Mesothelial cell of epicardium (in vitro differentiated cells): ENCODE measurements around the gene SURF4. TPM values are rescaled to one million over a fixed set of nuclear protein-coding genes. Genes with fewer than 3 reads are reported as not detected.
"Not testable (repeated sequence)": the region's sequence is repeated elsewhere in the genome, so short reads cannot be mapped to it uniquely, and the experiment has no call there.

Experiments
- DNase-seq, 2 experiments: peaks; one replicate each; pipeline ENCODE4 v3.0.0; 2021; ENCODE audit warnings: low spot score in 2 of 2; ENCODE audit not compliant: unreplicated experiment in 2 of 2
- H3K27ac Mint-ChIP-seq: 2 replicates; pipeline ENCODE4 v1.8.0; 2021; ENCODE audit warnings: mixed read lengths
- H3K27me3 Mint-ChIP-seq: 2 replicates; pipeline ENCODE4 v1.8.0; 2021; ENCODE audit warnings: low read depth, mixed read lengths
- H3K36me3 Mint-ChIP-seq: 2 replicates; pipeline ENCODE4 v1.8.0; 2021; ENCODE audit warnings: mixed read lengths
- H3K4me1 Mint-ChIP-seq: 2 replicates; pipeline ENCODE4 v1.8.0; 2021; ENCODE audit warnings: mixed read lengths
- H3K4me3 Mint-ChIP-seq: 2 replicates; pipeline ENCODE4 v1.8.0; 2021; ENCODE audit warnings: mild to moderate bottlenecking, moderate library complexity, mixed read lengths
- H3K9me3 Mint-ChIP-seq: 2 replicates; pipeline ENCODE4 v1.8.0; 2021; ENCODE audit warnings: mixed read lengths
- total RNA-seq: library from RNA; stranded (reverse); gene quantifications from 3 replicates; pipeline ENCODE4 v1.2.1, GENCODE V29; 2021
- TF ChIP-seq, protein P1 (sequence below): fragments of 200-600 bp; sonication (generic); IDR thresholded peaks from one replicate; pipeline ENCODE4 v1.5.0; 2021; ENCODE audit warnings: antibody characterized with exemption; ENCODE audit not compliant: unreplicated experiment

The SURF4 gene
- total RNA-seq, 1 donor from 2014 or later, result 147 TPM

DNA sequence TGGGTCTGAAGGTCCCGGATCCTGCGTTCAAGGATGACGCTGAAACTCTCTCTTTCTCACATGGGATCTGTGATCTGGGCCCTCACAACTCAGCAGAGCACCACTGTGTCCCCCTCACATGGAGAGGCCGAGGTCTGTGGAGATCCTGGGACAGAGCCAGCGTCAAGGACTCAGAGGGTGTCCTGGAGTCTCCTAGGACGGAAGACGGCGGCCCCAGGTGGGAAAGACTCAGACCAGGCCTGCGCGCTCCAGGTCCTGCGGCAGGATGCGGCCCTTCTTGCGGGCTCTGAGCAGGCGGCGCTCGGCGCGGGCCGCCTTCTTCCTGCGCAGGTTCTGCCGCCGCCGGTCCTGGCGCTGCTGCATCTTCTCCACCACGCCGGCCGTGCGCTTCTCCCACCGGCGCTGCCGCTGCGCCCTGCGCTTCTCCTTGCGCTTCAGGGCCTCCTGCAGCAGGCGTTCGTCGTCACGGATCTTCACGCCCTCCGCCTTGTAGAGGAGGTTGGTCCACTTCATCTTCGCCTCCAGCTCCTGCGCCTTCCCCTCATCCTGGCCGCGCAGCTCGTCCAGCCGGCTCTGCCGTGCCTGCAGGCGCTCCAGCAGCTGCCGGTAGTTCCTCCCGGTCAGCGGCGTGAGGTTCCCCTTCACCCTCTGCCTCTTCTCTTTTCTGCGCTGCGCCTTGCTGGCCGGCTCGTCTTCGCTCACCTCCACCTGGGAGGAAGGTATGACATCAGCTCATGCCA lies 44.0 kb downstream of the SURF4 start:
- TF ChIP-seq, protein P1, sequence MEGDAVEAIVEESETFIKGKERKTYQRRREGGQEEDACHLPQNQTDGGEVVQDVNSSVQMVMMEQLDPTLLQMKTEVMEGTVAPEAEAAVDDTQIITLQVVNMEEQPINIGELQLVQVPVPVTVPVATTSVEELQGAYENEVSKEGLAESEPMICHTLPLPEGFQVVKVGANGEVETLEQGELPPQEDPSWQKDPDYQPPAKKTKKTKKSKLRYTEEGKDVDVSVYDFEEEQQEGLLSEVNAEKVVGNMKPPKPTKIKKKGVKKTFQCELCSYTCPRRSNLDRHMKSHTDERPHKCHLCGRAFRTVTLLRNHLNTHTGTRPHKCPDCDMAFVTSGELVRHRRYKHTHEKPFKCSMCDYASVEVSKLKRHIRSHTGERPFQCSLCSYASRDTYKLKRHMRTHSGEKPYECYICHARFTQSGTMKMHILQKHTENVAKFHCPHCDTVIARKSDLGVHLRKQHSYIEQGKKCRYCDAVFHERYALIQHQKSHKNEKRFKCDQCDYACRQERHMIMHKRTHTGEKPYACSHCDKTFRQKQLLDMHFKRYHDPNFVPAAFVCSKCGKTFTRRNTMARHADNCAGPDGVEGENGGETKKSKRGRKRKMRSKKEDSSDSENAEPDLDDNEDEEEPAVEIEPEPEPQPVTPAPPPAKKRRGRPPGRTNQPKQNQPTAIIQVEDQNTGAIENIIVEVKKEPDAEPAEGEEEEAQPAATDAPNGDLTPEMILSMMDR, result no peak
- Mint-ChIP-seq H3K36me3 (peaks cover 30% of the 10 kb centered on the region), H3K27me3 (no peaks in the 10 kb centered on the region), H3K4me1 (peaks cover 6% of the 10 kb centered on the region), H3K4me3 (no peak overlapping the region), H3K9me3 (peaks cover 10% of the 10 kb centered on the region), H3K27ac (no peak overlapping the region)
- DNase-seq, result no peak

DNA sequence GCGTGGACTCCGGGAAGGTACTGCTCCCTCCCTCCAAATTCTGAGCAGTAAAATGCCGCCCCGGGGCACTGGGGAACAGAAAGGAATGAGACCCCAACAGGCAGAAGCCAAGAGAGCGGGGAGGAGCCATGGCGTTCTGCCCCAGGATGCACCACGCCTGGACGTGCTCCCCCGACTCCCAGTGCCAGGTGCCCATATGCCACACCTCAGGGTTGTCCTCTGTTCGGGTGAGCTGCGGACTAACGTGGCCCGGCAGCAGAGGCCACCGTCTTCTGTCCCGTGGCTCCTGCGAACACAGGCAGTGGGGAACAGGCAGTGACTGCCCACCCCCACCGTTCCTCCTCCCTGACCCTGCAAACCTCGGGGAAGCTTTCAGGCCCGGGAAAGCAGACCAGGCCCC lies 44.6 kb downstream of the SURF4 start:
- H3K27me3 Mint-ChIP-seq, result no peaks in the 10 kb centered on the region

DNA sequence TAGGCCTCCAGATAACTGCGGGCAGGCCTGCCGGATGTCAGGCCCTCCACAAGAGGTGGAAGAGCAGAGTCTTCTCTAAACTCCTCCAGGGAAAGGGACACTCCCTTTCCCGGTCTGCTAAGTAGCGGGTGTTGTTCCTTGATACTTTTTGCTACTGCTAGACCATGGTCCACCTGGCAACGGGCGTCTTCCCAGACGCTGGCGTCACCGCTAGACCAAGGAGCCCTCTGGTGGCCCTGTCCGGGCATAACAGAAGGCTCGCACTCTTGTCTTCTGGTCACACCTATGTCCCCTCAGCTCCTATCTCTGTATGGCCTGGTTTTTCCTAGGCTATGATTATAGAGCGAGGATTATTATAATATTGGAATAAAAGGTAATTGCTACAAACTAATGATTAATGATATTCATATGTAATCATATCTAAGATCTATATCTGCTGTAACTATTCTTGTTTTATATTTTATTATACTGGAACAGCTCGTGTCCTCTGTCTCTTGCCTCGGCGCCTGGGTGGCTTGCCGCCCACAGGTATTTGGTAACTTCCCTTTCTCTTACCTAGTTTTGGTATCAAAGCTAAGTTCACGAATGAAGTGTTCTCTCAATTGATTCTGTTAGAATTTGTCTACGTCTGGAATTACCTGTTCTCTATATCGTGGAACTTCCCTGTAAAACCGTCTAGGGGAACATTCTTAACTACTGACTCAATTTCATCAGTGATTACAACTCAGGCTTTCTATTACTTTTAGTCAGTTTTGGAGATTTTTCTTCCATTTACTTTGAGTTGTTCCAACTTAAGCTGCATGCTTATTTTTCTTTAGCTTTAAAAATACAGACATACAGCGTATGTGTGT lies 46.3 kb downstream of the SURF4 start:
- Mint-ChIP-seq H3K36me3 (peaks cover 30% of the 10 kb centered on the region), H3K9me3 (peaks cover 20% of the 10 kb centered on the region), H3K27ac (peak overlapping the region; percentile 58)
- TF ChIP-seq, protein P1, result peak; percentile 40
- DNase-seq, H3K4me1 Mint-ChIP-seq, H3K4me3 Mint-ChIP-seq, H3K27me3 Mint-ChIP-seq: not testable (repeated sequence)

More for the DNA sequence above, 44.6 kb downstream of the SURF4 start:
- Mint-ChIP-seq H3K9me3 (peaks cover 10% of the 10 kb centered on the region), H3K4me1 (peaks cover 6% of the 10 kb centered on the region), H3K36me3 (peaks cover 30% of the 10 kb centered on the region), H3K27ac (no peak overlapping the region), H3K4me3 (no peak overlapping the region)
- TF ChIP-seq, protein P1, result no peak
- DNase-seq, result no peak

DNA sequence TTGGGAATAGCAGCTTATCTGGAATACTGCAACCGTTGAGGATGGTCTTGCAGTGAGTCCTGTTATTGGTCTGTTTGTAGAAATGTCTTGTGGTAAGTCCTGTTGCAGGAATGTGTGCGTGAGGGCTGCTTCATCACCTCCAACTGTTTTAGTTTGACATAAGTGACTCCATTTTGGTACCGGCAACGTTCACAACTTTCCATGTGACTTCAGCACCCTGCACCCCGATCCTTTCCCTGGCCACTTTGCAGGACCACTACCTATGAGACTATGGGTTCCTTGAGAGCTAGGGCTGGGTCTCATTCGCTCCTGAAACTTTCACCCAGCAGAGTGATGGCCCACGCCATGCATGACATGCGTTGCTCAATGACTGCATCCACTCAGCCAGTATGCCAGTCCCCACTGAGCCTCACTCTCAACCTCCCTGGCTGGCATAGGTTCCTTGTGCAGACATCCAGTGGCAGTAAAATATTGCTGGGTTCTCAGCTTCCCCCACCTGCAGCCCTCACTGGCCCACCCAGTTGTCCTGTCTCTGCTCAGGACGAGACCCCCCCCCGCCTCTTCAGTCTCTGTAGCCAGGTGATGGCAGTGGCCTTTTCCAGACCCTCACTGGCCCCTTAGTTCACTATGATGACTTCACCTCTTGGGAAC lies 47.9 kb downstream of the SURF4 start:
- DNase-seq, result no peak
- H3K9me3 Mint-ChIP-seq, result peaks cover 28% of the 10 kb centered on the region

DNA sequence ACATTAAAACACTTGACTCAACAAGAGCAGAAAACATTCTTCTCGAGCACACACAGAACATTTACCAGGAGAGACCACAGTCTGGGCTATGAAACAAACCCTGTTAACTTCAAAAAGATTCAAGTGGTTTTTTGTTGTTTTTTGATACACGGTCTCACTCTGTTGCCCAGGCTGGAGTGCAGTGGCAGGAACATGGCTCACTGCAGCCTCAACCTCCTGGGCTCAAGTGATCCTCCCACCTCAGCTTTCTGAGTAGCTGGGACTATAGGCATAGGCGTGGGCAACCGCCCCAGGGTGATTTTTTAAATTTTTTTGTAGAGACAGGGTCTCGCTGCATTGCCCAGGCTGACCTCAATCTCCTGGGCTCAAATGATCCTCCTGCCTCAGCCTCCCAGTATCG lies 48.8 kb downstream of the SURF4 start:
- Mint-ChIP-seq H3K9me3 (peaks cover 28% of the 10 kb centered on the region), H3K36me3 (peaks cover 22% of the 10 kb centered on the region)
- H3K27me3 Mint-ChIP-seq, H3K4me1 Mint-ChIP-seq, H3K4me3 Mint-ChIP-seq, H3K27ac Mint-ChIP-seq, DNase-seq: not testable (repeated sequence)

More for the DNA sequence above, 47.9 kb downstream of the SURF4 start:
- H3K27me3 Mint-ChIP-seq, result no peaks in the 10 kb centered on the region
- H3K27ac Mint-ChIP-seq, result no peak overlapping the region
- H3K4me1 Mint-ChIP-seq, result no peaks in the 10 kb centered on the region
- H3K4me3 Mint-ChIP-seq, result no peak overlapping the region
- TF ChIP-seq, protein P1, result no peak
- peaks cover 25% of the 10 kb centered on the region for H3K36me3 Mint-ChIP-seq
